K562 (cell line): ENCODE measurements around the gene CD46. TPM values are rescaled to one million over a fixed set of nuclear protein-coding genes. Genes with fewer than 3 reads are reported as not detected.
"Not testable (repeated sequence)": the region's sequence is repeated elsewhere in the genome, so short reads cannot be mapped to it uniquely, and the experiment has no call there.

Experiments
- ATAC-seq: fragments of 200-7000 bp; cut with Tn5 transposase; 3 replicates; pipeline ENCODE4 v1.9.1; 2020; ENCODE audit warnings: moderate library complexity
- BruUV-seq: library from RNA; stranded (reverse); fragments of 400-500 nt; replicated peaks from 2 replicates; lab custom pipeline; 2021; lab: Mats Ljungman, UMichigan
- CTCF ChIA-PET: fragments of 300-600 bp; formaldehyde crosslinking; extraction: SDS; loops from one replicate; lab custom pipeline; 2021; ENCODE audit warnings: low intra/inter-chr PET ratio; lab: Yijun Ruan, JAX
- POLR2A ChIA-PET: fragments of 300-600, 350-650 bp; sonication (Branson Sonifier 250); formaldehyde crosslinking; extraction: SDS; loops from one replicate; lab custom pipeline; 2021; ENCODE audit warnings: antibody characterized with exemption, inconsistent platforms; lab: Yijun Ruan, JAX
- DNase-seq, 4 experiments: peaks; one replicate each; pipeline versions ENCODE4 v3.0.0 to v3.0.0-alpha.2; 2011 to 2018; ENCODE audit warnings: low spot score in 3 of 4, mixed read lengths in 3 of 4; ENCODE audit errors: extremely low read depth in 1 of 4
- FAIRE-seq: peaks from 2 replicates; lab custom pipeline; 2011; peaks lifted over from hg19 to GRCh38; lab: Jason Lieb, UNC
- H2AFZ ChIP-seq: 2 replicates; pipeline ENCODE4 v1.6.0; 2011; ENCODE audit warnings: low read depth, low read length, control low read depth, inconsistent platforms
- H3K27ac ChIP-seq: fragments of 200-600 bp; 3 replicates; pipeline ENCODE4 v1.8.0; 2011; ENCODE audit warnings: low read depth, mild to moderate bottlenecking, control low read depth, inconsistent platforms, low read length, moderate library complexity, mixed read lengths; ENCODE audit errors: extremely low read depth
- H3K27me3 ChIP-seq, 2 experiments: fragments of 300-600 bp in 1 of 2; 2 replicates in 1 of 2; 3 replicates in 1 of 2; pipeline versions ENCODE4 v1.6.0 to v1.8.0; 2011; ENCODE audit warnings: inconsistent platforms in 2 of 2, low read length in 2 of 2, mild to moderate bottlenecking in 1 of 2, mixed read lengths in 1 of 2, moderate library complexity in 1 of 2; ENCODE audit not compliant: control insufficient read depth in 2 of 2, insufficient read depth in 2 of 2
- H3K36me3 ChIP-seq: fragments of 300-600 bp; 3 replicates; pipeline ENCODE4 v1.8.0; 2011; ENCODE audit warnings: mild to moderate bottlenecking, low read length, inconsistent platforms; ENCODE audit not compliant: control insufficient read depth, insufficient read depth
- H3K4me1 ChIP-seq, 2 experiments: fragments of 200-600 bp in 1 of 2; replicated peaks in 1 of 2; 2 replicates in 1 of 2; 3 replicates in 1 of 2; pipeline versions ENCODE4 v1.5.1 to v1.8.0; 2011; ENCODE audit warnings: inconsistent platforms in 2 of 2, low read length in 2 of 2, mild to moderate bottlenecking in 1 of 2, mixed read lengths in 1 of 2, moderate library complexity in 1 of 2; ENCODE audit not compliant: control insufficient read depth in 2 of 2, insufficient read depth in 2 of 2
- H3K4me2 ChIP-seq: 2 replicates; pipeline ENCODE4 v1.6.1; 2011; ENCODE audit warnings: low read length, control low read depth, inconsistent platforms, mixed read lengths; ENCODE audit not compliant: insufficient read depth
- H3K4me3 ChIP-seq: fragments of 200-600 bp; sonication (generic), shearing (Covaris generic); 2 replicates; pipeline ENCODE4 v1.5.1; 2016; ENCODE audit warnings: control low read depth, inconsistent platforms
- H3K79me2 ChIP-seq: fragments of 200-600 bp; 3 replicates; pipeline ENCODE4 v1.8.0; 2011; ENCODE audit warnings: low read length, inconsistent platforms; ENCODE audit not compliant: control insufficient read depth, insufficient read depth
- H3K9ac ChIP-seq, 2 experiments: 2 replicates each; pipeline versions ENCODE4 v1.6.0 to v1.6.1; 2011; ENCODE audit warnings: low read depth in 2 of 2, low read length in 2 of 2, control low read depth in 1 of 2, inconsistent platforms in 1 of 2, mild to moderate bottlenecking in 1 of 2, mixed read lengths in 1 of 2; ENCODE audit not compliant: insufficient read depth in 1 of 2
- H3K9me1 ChIP-seq: one replicate; pipeline ENCODE4 v1.6.0; 2011; ENCODE audit warnings: inconsistent platforms, mild to moderate bottlenecking, low read length, moderate library complexity; ENCODE audit not compliant: control insufficient read depth, insufficient read depth
- H3K9me3 ChIP-seq: replicated peaks from 2 replicates; pipeline ENCODE4 v1.5.1; 2011; ENCODE audit warnings: low read depth, low read length, inconsistent platforms; ENCODE audit not compliant: control insufficient read depth, insufficient read depth
- H4K20me1 ChIP-seq: replicated peaks from 2 replicates; pipeline ENCODE4 v1.6.1; 2011; ENCODE audit warnings: low read length, inconsistent platforms, mixed read lengths; ENCODE audit not compliant: control insufficient read depth, insufficient read depth
- CEBPB ChIP-seq: fragments of 450-650 bp; IDR thresholded peaks from 2 replicates; pipeline ENCODE4 v1.6.1; 2016; ENCODE audit warnings: missing genetic modification characterization, missing compliant biosample characterization
- CEBPG ChIP-seq, 3 experiments: fragments of 200-800 bp in 1 of 3; sonication (Bioruptor generic) in 1 of 3; sonication (generic) in 1 of 3; formaldehyde crosslinking in 1 of 3; IDR thresholded peaks in 2 of 3; conservative IDR thresholded peaks in 1 of 3; 2 replicates each; pipeline versions ENCODE4 v1.6.1 to v1.8.0; 2016 to 2022; ENCODE audit warnings: missing compliant biosample characterization in 2 of 3, missing genetic modification characterization in 2 of 3, mild to moderate bottlenecking in 1 of 3, missing genetic modification reagents in 1 of 3
- MYC ChIP-seq, 2 experiments: fragments of 250-450 bp in 1 of 2; sonication (Bioruptor Pico) in 1 of 2; IDR thresholded peaks; 2 replicates each; pipeline versions ENCODE4 v1.5.1 to v1.6.1; 2012 to 2021; ENCODE audit warnings: low read depth in 2 of 2, borderline replicate concordance in 1 of 2, improper control_type of control experiment in 1 of 2, low read length in 1 of 2, mild to moderate bottlenecking in 1 of 2, moderate library complexity in 1 of 2
- NFIC ChIP-seq: fragments of 450-650 bp; IDR thresholded peaks from 2 replicates; pipeline ENCODE4 v1.6.1; 2017; ENCODE audit warnings: mild to moderate bottlenecking, inconsistent platforms
- NR4A1 ChIP-seq, 2 experiments: fragments of 250-450 bp in 1 of 2; fragments of 450-650 bp in 1 of 2; sonication (Bioruptor Pico) in 1 of 2; IDR thresholded peaks; 2 replicates each; pipeline versions ENCODE4 v1.4.0 to v1.6.1; 2016 to 2020; ENCODE audit warnings: mild to moderate bottlenecking in 2 of 2, missing compliant biosample characterization in 1 of 2, missing genetic modification characterization in 1 of 2, moderate library complexity in 1 of 2
- RBM34 ChIP-seq: fragments of 200-400 bp; formaldehyde crosslinking; IDR thresholded peaks from 2 replicates; pipeline ENCODE4 v1.6.1; 2018; ENCODE audit warnings: low read length, borderline replicate concordance; ENCODE audit not compliant: insufficient read depth
- RFX1 ChIP-seq: fragments of 450-650 bp; IDR thresholded peaks from 2 replicates; pipeline ENCODE4 v1.6.1; 2016; ENCODE audit warnings: mild to moderate bottlenecking, moderate library complexity
- RFX7 ChIP-seq: fragments of 250-450 bp; sonication (Bioruptor Pico); IDR thresholded peaks from 2 replicates; pipeline ENCODE4 v1.5.1; 2021; ENCODE audit warnings: mild to moderate bottlenecking
- ZNF253 ChIP-seq: fragments of 250-450 bp; sonication (Bioruptor Pico); conservative IDR thresholded peaks from 2 replicates; pipeline ENCODE4 v1.6.1; 2021; ENCODE audit warnings: mild to moderate bottlenecking
- ZNF586 ChIP-seq: fragments of 450-650 bp; formaldehyde crosslinking; conservative IDR thresholded peaks from 2 replicates; pipeline ENCODE4 v1.4.0; 2020; ENCODE audit warnings: mild to moderate bottlenecking, moderate library complexity
- WGBS: fragments of 100-300 bp; shearing (Covaris generic); methylation state at CpG from one replicate; pipeline ENCODE4 v1.1.6; 2016; ENCODE audit warnings: low coverage, mixed read lengths; ENCODE audit not compliant: insufficient coverage; ENCODE audit errors: missing lambda C conversion rate; 5-methylcytosine and 5-hydroxymethylcytosine counted together
- in situ Hi-C: fragments of 300-500 bp; cut with MboI; formaldehyde crosslinking; loops from 4 replicates; pipeline ENCODE4 v1.15.0; 2018; ENCODE audit warnings: inconsistent platforms, mixed read lengths
- intact Hi-C: fragments of 100-400 bp; cut with micrococcal nuclease; formaldehyde crosslinking; loops from 2 replicates; pipeline ENCODE4 v1.14.2; 2022
- polyA plus RNA-seq, 8 experiments: library from polyadenylated mRNA; depleted of rRNA in 4 of 8; stranded (reverse) in 5 of 8; unstranded in 3 of 8; fragments of >200 nt; fragmentation: Nextera tagmentation in 2 of 8; fragmentation: Illumina TruSeq in 1 of 8; extraction: Ambion mirVana in 2 of 8; extraction: Trizol in 1 of 8; gene quantifications; 2 replicates each; pipeline versions ENCODE4 v1.2.1 to v1.2.3, GENCODE V29; 2011 to 2014; ENCODE audit warnings: inconsistent platforms in 1 of 8, missing spikeins in 1 of 8
- total RNA-seq, 7 experiments: library from RNA; depleted of rRNA in 6 of 7; stranded (reverse); fragments of >200 nt in 6 of 7; fragmentation: Illumina TruSeq in 2 of 7; extraction: Trizol in 2 of 7; gene quantifications; 2 replicates each; pipeline versions ENCODE4 v1.2.1 to v1.2.3, GENCODE V29; 2011 to 2021; ENCODE audit warnings: low replicate concordance in 1 of 7
- TF ChIP-seq, protein P1 (sequence below): fragments of 250-450 bp; sonication (Bioruptor Pico); IDR thresholded peaks from 2 replicates; pipeline ENCODE4 v1.8.0; 2021; ENCODE audit warnings: moderate library complexity, mild to moderate bottlenecking, inconsistent platforms
- TF ChIP-seq, protein P2 (sequence below), 2 experiments: IDR thresholded peaks; 2 replicates each; pipeline ENCODE4 v1.6.1; 2011; ENCODE audit warnings: borderline replicate concordance in 1 of 2, control low read depth in 1 of 2, low read depth in 1 of 2, low read length in 1 of 2, mild to moderate bottlenecking in 1 of 2, mixed read lengths in 1 of 2, moderate library complexity in 1 of 2; ENCODE audit not compliant: insufficient read depth in 1 of 2, insufficient read length in 1 of 2, poor library complexity in 1 of 2, severe bottlenecking in 1 of 2; ENCODE audit errors: extremely low read depth in 1 of 2

CD46 gene
- total and polyA plus RNA-seq, 9 of the 15 experiments (the other 6 are each of a cell fraction or from before 2014, with no cell fraction given) = 87.9 to 374 (median 156) TPM

DNA sequence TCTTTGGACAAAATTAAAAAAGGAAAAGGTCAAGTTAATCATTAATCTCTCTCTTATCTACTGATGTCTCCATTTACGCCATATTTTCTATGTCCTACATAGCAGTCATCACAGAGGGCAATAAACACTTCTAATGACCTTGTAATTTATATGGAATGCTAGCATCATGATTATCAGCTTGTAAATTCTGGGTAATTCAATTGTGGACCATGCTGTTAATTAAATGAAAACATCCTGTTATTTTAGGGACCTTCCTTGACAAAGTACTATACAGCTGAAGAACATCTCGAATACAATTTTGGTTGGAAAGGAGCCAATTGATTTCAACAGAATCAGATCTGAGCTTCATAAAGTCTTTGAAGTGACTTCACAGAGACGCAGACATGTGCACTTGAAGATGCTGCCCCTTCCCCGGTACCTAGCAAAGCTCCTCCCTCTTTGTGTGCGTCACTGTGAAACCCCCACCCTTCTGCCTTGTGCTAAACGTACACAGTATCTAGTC, 13.6 kb upstream of the CD46 start:
- H3K9me3 ChIP-seq, H3K4me3 ChIP-seq, H2AFZ ChIP-seq, in situ Hi-C loops, BruUV-seq, intact Hi-C loops, CTCF ChIA-PET, H3K79me2 ChIP-seq, H3K9me1 ChIP-seq, H3K27ac ChIP-seq, H3K36me3 ChIP-seq, H3K4me2 ChIP-seq, H3K4me1 ChIP-seq, H3K27me3 ChIP-seq, H4K20me1 ChIP-seq, DNase-seq, H3K9ac ChIP-seq: not testable (repeated sequence)
- FAIRE-seq (peak; percentile 37), ATAC-seq (0 out of 3 replicates have a peak, but pooled peaks have one; percentile 41)
- POLR2A ChIA-PET = interaction anchor here (0.6 to 1.1 kb wide), 2 partner anchors 9 to 783 kb away, joined by 3 to 4 read pairs; no protein-coding TSS in a partner anchor
- 60% methylated on average over 6 of the region's 6 CpGs for WGBS
- TF ChIP-seq NFIC = peak; percentile 28

DNA sequence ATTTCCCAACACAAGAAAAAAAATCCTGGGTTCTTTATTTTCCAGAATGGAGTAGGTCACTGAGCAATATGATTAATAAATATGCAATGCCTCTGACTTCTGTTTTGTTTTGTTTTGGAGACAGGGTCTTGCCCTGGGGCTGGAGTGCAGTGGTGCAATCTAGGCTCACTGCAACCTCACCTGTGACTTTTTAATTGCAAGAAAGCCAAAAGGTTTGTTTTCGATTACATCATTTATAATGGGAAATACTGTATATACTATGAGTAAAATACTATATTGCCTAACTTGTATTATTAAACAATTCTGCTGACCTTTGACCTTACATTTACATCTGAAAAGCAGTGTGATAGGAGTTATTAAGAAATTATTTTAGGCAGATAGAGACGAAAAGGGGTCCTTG, 11.6 kb upstream of the CD46 start:
- intact Hi-C loops = loop anchor here (5.0 kb wide), 1 partner anchor 52 kb away; no protein-coding TSS in a partner anchor
- DNase-seq (no peak), FAIRE-seq (no peak), ATAC-seq (no peak)
- no peaks in the 10 kb centered on the region for H3K27me3 ChIP-seq
- no peak overlapping the region for H3K4me2 ChIP-seq
- ChIA-PET POLR2A (interaction anchor here (1.1 to 1.3 kb wide), 2 partner anchors 12 to 13 kb away, joined by 4 read pairs; no protein-coding TSS in a partner anchor), CTCF (no interaction called here)
- H3K9me3 ChIP-seq = peaks cover 3% of the 10 kb centered on the region
- no peaks in the 10 kb centered on the region for H4K20me1 ChIP-seq
- no TSS peak for BruUV-seq
- H3K79me2 ChIP-seq = no peaks in the 10 kb centered on the region
- WGBS = 57% methylated on average over 2 of the region's 2 CpGs
- H3K36me3 ChIP-seq = no peaks in the 10 kb centered on the region
- H3K9ac ChIP-seq = no peak overlapping the region
- no peak overlapping the region for H3K4me3 ChIP-seq
- no peaks in the 10 kb centered on the region for H3K9me1 ChIP-seq
- no peak overlapping the region for H2AFZ ChIP-seq
- H3K4me1 ChIP-seq = peaks cover 0 to 13% of the 10 kb centered on the region in 2 experiments; a peak in 3 of 5 replicates
- H3K27ac ChIP-seq = no peak overlapping the region
- in situ Hi-C loops = no loop called here
- TF ChIP-seq ZNF253 (CRISPR knock-in tag) (no peak), RFX1 (no peak), CEBPG (CRISPR knock-in tag; IDR thresholded peaks at IDR 0.05) (no peak), CEBPG (tag; conservative IDR thresholded peaks at IDR 0.05 in 1 of 2, IDR thresholded peaks at IDR 0.05 in 1 of 2) (peak; percentile 29 to 38; a peak in 1 of 4 replicates), MYC (IDR thresholded peaks at IDR 0.05; ENCODE audit: low read depth, low read length) (no peak), MYC (CRISPR knock-in tag; IDR thresholded peaks at IDR 0.05; ENCODE audit: borderline replicate concordance, low read depth) (no peak), ZNF586 (CRISPR knock-in tag) (no peak), NFIC (no peak), RFX7 (CRISPR knock-in tag) (no peak), RBM34 (no peak), CEBPB (tag) (peak; percentile 20; the same call in 1 of the 2 replicates), NR4A1 (CRISPR knock-in tag; IDR thresholded peaks at IDR 0.05) (no peak), NR4A1 (tag; IDR thresholded peaks at IDR 0.05) (no peak)
- TF ChIP-seq, protein P1, sequence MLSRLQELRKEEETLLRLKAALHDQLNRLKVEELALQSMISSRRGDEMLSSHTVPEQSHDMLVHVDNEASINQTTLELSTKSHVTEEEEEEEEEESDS (CRISPR knock-in tag) = no peak
- TF ChIP-seq, protein P2, sequence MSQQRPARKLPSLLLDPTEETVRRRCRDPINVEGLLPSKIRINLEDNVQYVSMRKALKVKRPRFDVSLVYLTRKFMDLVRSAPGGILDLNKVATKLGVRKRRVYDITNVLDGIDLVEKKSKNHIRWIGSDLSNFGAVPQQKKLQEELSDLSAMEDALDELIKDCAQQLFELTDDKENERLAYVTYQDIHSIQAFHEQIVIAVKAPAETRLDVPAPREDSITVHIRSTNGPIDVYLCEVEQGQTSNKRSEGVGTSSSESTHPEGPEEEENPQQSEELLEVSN (IDR thresholded peaks at IDR 0.05; ENCODE audit: borderline replicate concordance in 1 of 2, extremely low read depth in 1 of 2, insufficient read depth in 1 of 2, insufficient read length in 1 of 2, low read depth in 1 of 2, low read length in 1 of 2, poor library complexity in 1 of 2, severe bottlenecking in 1 of 2) = no peak
